8988T (cell line): ENCODE measurements around the gene SORCS2.

Experiments
- DNase-seq: peaks from one replicate; pipeline ENCODE4 v3.0.0; 2011

Gene SORCS2

DNA sequence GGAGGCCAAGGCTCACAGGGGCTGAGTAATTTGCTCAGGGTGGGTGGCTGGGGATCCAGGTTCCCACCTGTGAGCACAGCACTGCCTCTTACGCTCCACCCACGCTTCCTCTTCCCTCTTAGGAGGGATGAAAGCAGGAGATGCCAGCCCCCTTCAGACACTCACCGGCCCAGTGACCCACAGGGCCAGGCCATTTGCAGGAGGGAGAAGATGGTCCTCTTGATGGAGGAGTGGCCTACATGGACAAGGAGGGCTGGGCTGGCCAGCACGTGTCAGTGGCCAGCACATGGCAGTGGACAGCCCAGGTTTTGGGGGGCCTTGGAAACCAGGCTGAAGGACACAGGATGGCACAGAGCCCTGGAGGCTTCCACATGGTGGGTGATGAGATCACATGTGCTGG lies 350.4 kb downstream of the SORCS2 start:
- no peak for DNase-seq

DNA sequence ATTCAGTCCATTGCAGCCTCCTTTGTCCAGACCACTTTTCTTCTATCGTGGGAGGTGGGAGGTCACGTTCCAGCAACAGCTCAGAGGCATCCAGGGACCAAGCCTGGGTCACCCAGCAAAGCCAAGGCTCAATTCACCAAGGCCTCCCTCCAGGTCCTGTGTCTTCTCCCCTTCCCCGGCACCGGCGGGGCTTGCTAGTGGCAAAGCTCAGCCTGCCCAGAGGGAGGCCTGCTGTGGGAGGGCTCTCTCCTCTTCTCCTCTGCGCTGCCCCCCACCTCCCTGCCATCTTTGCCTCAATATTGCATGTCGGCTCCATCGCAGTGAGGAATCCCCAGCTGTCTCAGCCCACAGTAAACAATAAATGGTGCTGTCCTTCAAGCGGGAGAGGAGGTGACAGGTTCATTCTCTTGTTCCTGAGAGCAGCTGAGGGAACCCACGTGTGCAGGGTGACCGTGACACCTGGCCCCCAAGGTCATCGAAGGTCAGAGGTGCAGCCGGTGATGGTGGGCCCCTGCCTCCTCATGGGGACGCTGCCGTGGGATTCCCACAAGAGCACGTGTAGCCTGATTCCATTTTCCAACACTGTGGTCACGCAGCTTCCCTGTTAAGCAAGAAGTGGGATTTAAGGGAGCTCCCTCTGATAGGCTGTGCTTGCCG lies 353.9 kb downstream of the SORCS2 start:
- no peak for DNase-seq

DNA sequence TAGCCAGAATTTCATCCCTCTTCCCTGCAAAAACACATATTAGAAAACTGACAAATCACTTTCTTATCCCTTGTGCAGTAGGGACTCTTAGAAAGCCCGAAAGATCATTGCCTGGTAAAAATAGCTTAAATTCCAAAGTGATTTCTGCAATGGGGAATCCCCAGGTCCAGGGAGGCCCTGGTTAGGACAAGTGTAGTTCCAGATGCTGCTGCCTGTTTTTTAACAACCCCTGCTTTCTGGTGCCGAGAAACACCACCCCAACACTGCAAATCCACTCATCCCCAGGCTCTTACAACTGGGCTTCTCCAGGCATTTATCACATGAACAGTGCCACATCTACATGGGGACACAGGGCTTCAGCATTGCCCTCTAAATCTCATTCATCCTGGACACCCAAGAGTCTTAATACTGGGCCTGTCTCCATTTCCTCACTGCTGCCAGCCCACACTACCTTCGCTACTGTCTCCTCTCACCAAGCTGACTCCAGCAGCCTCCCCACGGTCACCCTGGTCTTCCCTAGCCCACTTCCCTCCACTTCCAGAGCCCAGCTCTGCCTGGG lies 354.6 kb downstream of the SORCS2 start:
- no peak for DNase-seq

DNA sequence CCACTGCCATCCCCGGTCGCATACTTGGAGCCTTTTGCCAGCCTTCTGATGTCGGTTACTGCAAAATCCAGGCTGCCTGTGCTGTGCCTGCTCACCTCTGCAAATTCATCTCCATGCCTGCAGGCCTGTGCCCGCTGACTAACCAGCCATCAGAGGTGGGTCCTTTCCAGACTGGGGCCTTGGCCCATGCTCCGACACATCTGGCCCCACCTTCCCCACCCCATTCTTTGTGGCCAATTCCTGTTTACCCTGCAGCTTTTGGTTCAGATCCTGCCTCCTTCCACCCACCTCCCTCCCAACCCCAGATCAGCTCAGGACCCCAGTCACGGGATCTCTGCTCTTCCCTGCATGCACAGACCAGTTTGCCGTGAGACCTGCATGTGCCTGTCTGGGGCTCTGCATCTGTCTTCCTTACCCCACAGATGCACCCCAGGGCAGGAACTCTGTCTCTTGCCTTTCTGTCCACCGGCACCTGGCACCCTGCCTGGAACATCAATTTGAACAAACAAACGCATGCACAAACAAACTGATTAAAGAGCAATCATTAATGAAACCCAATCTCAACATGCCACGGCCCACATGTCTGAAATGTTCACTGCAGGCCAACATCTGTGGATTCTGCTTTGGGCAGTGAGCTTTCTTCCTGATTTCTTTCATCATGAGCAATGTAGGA lies 355.2 kb downstream of the SORCS2 start:
- DNase-seq: no peak

DNA sequence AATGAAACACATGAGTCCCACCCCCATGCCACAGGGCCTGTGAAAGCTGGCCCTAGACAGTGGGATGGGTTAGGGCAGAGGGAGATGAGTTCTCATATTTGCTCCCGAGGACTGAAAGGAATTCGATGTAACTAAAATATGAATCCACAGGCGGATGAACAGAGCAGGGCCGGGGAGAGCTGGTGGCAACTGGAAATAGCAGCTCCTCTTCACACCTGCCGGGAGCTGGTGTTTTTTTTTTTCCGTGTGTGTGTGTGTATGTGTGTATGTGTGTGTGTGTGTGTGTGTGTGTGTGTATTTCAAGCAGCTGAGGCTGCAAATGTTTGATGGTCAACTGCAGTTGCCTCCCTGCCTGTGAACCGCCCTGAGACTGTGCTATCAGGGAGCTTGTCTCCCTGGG lies 357.5 kb downstream of the SORCS2 start:
- no peak for DNase-seq

DNA sequence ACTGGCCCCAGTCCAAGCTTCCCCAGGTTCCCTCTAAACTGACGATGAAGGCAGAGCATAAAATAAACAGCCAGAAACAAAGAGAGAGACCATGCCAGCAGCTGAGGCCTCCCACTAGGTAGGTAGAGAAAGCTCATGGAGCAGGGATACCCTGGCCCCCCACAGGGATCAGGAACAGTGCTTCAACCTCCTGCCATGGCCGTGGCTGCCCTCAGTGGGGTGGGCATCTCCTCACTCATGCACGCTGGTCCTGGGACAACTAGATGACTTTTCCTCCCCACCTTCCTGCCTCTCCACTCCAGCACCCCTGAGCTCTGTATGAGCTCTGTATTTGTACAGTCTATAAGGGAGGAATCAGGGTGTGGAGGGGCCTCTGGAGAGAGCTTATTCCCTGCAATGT lies 360.1 kb downstream of the SORCS2 start:
- no peak for DNase-seq

DNA sequence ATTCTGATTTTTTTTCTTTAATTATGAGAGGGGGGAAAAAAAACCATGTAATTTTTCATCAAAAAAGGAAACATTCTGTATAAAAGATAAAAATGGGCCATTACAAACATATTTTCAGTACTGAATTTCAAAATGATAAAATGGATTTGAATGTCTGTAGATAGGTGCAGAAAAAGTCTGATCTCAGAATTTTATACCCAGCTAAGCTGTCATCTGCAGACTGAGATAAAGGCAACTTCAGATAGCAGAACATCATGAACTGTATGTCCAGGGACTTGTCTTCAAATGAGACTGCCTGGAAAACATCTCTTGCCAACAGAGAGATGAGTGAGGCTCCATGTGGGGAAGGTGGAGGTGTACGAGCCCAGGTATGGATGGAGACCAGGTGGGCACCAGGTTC lies 360.9 kb downstream of the SORCS2 start:
- no peak for DNase-seq

DNA sequence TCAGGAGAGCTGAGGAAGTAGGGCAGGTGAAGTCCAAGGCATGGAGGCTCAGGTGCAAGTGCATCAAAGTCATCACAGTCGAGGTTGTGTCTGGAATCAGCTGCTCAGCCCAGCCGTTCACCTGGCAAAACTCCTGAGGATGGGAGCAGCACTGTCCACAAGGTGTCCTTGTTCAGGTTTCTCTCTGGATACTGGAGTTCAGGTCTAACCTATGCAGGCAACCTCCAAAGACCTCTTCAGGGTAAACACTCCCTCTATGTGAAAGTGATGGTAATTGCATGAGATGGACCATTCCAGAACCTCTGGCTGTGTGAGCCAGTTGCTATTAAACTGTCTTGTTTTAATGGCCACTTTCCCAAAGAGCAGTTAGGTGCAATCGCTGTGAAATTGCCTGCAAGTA lies 362.6 kb downstream of the SORCS2 start:
- no peak for DNase-seq

DNA sequence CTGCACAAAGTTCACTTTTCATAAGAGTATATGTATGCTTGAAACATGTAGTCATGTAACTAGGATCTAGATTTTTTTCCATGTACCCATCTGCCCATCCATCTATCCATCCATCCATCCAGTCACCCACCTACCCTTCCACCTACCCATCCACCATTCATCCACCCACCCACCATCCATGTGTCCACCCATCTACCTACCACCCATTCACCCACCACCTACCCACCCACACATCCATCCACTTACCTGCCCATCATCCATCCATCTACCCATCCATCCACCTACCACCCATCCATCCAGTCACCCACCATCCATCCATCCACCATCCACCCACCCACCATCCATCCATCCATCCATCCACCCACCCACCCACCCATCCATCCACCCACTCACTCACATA lies 364.2 kb downstream of the SORCS2 start:
- no peak for DNase-seq

DNA sequence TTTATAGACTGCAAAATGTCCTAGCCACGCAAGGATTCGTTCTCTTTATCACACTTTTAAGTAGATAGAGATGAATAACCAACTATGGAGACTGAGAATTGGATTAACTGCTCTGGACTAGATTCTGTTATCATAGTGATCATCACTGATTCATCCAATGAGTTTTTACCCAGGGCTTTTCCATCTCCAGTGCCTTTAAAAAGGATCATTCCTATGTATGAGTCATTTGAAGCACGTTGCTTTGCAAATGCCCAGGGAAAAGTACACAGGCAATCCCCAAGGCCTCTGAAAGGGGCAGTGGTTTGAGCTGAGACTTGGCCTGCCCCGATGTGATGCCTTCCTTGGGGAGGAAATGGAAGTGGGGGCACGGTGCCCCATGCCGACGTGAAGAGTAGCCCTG lies 365.1 kb downstream of the SORCS2 start:
- peak; percentile 57 for DNase-seq

DNA sequence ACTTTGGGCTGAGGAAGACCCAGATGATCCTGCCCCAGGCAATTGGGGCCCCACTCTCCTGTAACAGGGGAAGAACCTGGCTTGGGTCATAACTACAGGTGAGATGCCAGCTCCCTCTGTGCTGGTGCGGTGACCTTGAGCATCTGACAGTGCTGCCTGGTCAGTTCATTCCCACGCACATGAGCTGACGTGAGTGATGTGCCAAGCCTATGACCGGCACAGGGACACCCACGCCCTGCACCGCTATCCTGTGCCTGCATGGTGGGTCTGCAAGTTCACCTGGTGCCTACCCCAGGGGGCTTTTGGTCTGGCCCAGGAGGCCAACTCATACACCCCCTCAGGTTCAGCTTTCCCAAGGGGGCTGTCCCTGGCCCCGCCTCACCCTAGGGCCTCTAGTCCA lies 366.1 kb downstream of the SORCS2 start:
- no peak for DNase-seq

DNA sequence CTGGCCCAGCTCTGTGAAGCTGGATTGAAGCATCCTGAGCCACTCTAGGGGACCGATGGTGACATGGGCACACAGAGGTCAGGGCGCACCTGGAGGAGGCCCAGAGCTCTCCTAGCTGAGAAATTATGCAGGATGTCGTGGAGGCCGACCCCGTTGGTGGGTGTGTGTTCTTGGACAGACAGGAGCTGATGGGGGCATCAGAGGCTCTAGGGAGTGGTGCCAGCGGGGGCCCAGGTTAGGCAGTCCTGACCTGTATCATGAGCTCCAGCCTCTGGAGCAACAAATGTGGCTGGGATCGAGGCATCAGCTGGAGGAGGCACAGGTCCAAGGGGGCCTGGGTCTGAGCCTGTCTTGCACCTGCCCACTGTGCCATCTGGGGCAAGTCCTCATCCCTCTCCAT lies 367.0 kb downstream of the SORCS2 start:
- DNase-seq: no peak

DNA sequence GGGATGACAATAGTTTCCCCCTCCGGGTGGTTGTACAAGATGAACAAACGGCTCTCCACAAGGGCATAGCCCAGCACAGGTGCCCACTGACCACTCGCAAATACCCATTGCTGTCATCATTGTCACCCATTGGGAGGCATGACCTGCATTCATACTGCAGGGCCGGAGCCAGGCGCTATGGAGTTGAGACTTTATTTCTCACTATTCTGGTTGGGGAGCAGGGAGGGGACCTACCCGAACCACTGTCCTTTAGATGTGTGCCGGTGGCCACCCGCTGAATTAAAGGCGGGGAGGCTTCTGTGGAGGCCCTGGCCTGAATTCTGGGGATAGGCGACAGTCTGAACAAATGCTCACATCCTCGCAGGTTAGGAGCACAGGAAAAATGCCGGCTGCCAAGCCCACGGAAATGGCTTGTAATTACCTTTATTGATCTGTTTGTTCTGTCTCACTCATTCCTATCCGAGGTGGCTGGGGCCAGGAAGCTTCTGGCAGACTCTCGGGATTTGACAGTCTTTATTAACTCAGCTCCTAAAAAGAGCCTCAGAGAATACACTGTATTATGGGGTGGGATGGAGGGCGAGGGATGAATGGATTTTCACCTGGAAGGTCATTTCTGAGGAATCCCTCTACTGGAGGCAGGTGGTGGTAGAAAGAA lies 367.5 kb downstream of the SORCS2 start:
- DNase-seq: no peak

DNA sequence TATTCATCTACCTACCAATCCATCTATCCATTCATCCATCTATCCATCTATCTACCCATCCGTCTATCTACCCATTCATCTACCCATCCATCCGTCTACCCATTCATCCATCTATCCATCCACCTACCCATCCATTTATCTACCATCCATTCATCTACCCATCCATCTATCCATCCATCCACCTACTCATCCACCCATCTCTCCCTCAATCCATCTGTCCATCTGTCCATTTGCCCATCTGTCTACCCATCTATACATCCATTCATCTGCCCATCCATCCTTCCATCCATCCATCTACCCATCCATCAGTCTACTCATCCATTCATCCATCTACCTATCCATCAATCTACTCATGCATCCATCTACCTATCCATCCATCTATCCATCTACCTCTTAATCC lies 369.2 kb downstream of the SORCS2 start:
- no peak for DNase-seq

DNA sequence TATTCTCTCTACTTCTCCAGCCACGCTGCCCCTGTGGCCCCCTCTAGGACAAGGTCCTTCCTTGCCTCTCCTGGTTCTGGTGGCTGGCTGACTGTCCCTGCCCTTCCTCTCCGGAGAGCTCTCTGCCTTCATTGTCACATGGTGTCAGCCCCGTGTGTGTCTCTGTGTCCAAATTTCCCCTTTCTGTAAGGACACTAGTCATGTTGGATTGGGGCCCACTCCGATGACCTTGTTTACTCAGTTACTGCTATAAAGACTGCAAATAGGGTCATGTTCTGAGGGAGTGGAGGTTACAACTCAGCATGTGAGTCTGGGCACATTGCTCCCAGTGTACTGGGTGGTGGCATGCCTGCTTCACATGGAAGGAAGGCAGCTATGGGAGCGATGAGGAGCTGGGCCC lies 371.9 kb downstream of the SORCS2 start:
- DNase-seq: no peak

DNA sequence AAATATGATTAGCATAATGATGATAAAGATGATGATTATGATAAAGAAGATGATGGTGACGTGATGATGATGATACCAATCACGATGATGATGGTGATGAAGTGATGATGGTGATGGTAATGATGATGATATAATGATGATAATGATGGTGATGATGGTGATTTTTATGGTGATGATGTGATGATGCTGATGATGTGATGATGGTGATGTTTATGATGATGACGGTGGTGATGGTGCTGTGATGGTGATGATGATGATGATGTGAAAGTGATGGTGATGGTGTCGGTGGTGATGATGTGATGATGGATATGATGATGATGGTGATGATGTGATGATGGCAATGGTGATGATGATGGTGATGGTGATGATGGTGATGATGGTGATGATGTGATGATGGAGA lies 373.1 kb downstream of the SORCS2 start:
- DNase-seq: no peak

DNA sequence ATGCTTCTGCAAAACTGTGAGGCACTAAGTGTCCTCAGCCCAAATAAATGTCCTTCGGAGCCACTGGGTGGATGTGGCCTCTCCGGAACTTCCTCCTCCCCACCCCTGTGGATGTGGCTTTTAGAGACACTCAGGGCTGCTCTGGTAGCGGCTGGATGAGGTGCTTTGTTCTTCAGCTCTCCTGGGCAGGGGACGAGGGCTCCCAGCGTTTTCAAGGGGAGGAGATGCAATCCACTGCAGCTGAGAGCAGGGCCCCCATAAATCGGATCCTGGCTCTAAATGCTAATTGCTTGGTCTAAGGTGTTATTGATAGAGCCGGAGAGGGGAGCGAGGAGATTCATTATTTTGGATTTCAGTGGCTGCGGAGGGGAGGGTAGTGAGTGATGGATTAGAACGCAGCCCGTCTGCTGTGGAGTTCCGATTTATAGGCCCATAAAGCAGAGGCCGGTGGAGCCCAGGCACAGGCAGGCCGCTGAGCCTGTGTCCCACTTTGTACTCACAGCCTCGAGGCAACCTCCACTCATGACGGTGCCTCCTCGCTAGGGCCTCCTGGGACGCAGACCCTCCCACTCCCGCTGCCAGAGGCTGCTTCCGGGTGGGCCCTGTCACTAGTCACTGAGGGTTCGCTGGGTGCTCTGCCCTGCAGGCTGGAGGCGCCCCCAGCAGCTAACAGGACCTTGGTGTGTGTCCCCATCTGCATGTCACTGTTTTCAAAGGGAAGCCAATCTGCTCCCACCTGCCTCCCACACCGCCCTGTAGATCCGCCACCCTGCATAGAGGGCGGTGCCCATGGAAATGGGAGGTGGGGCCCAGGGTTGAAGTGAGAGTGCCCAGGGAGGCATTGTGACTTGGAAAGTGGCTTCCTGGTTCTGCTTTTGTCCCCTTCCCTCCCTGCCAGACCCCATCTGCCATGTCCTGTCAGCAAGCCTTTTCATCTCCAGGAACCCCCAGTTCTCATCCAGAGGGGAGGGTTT lies 377.8 kb downstream of the SORCS2 start:
- no peak for DNase-seq

DNA sequence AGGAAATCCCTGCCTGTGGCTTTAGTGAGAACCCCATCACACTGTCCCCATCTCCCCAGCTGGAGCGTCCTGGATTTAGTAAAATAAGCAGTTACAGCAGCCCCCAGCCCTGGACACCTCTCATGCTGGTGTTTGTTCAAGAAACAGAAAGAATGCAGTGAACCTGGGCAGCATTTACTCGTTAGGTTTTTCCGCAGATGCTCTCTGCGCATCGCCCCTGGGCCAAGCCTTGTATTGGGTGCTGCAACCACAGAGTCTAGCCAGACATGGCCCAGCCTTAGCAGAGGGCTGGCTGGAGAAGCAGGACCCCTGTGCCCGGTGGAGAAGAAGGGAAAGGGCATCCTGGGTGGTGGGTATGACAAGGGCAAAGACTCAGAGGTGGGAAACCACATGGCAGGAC lies 378.7 kb downstream of the SORCS2 start:
- no peak for DNase-seq

DNA sequence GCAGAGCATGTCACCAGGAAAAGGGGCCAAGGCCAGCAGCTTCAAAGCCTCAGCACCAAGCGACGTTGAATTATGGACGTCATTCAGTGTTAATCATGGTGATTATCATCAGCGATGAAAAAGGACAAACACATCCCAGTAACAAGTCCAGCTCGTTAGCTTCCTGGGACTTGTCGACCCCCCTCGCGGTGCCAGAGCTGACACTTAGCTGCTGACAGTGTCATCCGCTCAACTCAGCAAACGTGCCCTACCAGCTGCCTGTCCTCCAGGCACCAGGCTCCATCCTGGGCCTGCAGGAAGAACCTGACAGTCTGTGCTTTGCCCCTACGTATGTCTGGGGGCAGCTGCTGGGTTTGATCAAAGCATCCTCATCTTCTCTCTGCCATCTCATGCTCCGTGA lies 379.4 kb downstream of the SORCS2 start:
- DNase-seq: no peak

DNA sequence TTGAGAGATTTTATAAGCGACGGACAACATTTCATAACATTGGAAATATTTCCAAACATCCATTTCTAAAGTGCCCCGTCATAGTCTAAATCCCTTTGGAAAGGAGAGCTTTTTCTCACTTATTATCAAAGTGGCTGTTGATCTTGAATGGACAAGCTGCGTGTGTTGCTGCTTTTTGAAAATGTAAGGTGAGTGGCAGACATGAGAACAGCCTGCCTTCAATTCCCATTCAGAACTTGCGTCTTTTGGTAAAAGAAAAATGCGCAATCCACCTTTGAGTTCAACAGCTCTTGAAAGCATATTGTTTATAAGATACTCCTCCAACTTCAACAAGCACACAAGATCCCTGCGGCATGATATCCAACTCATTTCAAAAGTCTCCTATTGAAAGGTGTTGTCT lies 380.6 kb downstream of the SORCS2 start:
- no peak for DNase-seq

DNA sequence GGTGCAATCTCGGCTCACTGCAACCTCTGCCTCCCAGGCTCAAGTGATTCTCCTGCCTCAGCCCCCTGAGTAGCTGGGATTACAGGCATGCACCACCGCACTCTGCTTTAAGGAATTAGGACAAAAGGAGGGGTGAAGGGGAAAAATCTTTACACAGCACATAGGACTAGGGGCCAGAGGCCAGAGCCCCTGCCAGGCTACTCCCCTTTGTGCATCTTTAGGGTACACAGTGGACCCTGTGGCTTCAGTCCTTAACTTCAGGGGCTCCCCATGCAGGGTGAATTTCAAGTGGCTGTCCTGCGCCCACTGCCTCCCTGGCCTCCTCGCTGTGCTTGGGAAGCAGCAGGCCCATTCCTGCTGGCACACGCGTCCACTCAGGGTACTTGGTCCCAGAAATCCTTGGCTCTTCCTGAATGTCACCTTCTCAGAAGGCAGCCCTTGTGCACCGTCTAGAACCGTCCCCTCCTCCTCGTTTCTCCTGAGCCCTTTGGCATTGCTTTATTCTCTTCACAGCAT lies 381.3 kb downstream of the SORCS2 start:
- no peak for DNase-seq

DNA sequence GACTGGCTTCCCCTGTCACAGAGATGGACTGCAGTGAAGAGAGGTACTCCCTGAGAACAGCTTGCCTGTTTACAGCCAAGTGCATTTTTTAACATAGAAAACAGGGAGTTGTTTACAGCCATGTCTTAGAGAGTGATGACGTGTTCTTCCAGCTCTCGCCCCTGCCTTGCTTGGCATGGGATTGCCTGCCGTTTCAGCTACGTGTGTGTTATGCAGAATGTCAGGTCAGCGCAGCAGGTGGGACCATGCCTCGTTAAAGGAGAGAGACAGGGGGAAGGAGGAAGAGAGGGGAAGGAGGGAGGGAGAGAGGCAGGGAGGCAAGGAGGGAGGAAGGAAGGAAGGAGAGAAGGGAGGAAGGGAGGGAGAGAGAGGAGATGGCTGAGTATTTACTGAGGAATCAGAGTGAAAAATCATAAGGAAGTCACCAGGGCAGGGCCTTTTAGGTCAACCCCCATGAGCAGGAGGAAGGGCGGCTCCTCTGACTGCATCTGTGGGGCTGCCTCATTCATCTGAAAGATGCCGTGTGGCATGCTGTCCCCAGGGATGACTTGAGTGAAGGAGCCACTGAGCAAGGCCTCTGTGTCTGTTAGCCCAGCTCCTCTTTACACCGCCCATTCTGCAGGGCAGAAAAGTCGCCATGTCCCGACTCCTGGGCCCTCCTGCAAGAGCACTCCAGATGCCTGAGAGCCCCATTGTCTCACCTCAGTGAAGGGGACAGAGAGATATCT lies 382.1 kb downstream of the SORCS2 start:
- no peak for DNase-seq
